H1 (cell line): ENCODE measurements around the gene KCNN4. TPM values are rescaled to one million over a fixed set of nuclear protein-coding genes. Genes with fewer than 3 reads are reported as not detected.

Source experiments
- CTCF ChIA-PET: fragments of 300-600 bp; sonication (Branson Sonifier 250); formaldehyde crosslinking; loops from one replicate; lab custom pipeline; 2021; ENCODE audit not compliant: partially characterized antibody; lab: Charles Lee
- POLR2A ChIA-PET: fragments of 300-600 bp; sonication (Branson Sonifier 250); formaldehyde crosslinking; loops from one replicate; lab custom pipeline; 2021; ENCODE audit warnings: inconsistent platforms; ENCODE audit not compliant: partially characterized antibody; lab: Charles Lee
- DNase-seq, 2 experiments: peaks; one replicate each; pipeline versions ENCODE4 v3.0.0 to v3.0.0-alpha.2; 2010 to 2022; ENCODE audit warnings: low spot score in 2 of 2, low read depth in 1 of 2, mixed read lengths in 1 of 2
- FAIRE-seq: peaks from 2 replicates; lab custom pipeline; 2011; peaks lifted over from hg19 to GRCh38; lab: Jason Lieb, UNC
- H2AFZ ChIP-seq: 2 replicates; pipeline ENCODE4 v1.8.1; 2012; ENCODE audit warnings: low read length, inconsistent platforms
- H2AK5ac ChIP-seq: 2 replicates; pipeline ENCODE4 v1.6.1; 2013; ENCODE audit warnings: low read depth, low read length
- H2BK120ac ChIP-seq: replicated peaks from 2 replicates; pipeline ENCODE3; 2013; ENCODE audit warnings: low read depth, low read length, inconsistent platforms
- H2BK12ac ChIP-seq: 2 replicates; pipeline ENCODE4 v1.6.1; 2013; ENCODE audit warnings: low read depth, low read length
- H2BK15ac ChIP-seq: 2 replicates; pipeline ENCODE4 v1.6.1; 2013; ENCODE audit warnings: low read length
- H2BK20ac ChIP-seq: 2 replicates; pipeline ENCODE4 v1.6.1; 2013; ENCODE audit warnings: low read length
- H2BK5ac ChIP-seq: 2 replicates; pipeline ENCODE4 v1.6.1; 2013; ENCODE audit warnings: low read depth, low read length
- H3K14ac ChIP-seq: 2 replicates; pipeline ENCODE4 v1.6.1; 2013; ENCODE audit warnings: inconsistent platforms; ENCODE audit not compliant: insufficient read length
- H3K18ac ChIP-seq: 2 replicates; pipeline ENCODE4 v1.6.1; 2013; ENCODE audit warnings: low read length; ENCODE audit errors: extremely low read depth
- H3K23ac ChIP-seq: 2 replicates; pipeline ENCODE4 v1.6.1; 2013; ENCODE audit warnings: inconsistent platforms; ENCODE audit not compliant: insufficient read length
- H3K23me2 ChIP-seq: 2 replicates; pipeline ENCODE4 v1.6.1; 2013; ENCODE audit warnings: low read depth, low read length
- H3K27ac ChIP-seq: 2 replicates; pipeline ENCODE4 v1.6.1; 2011; ENCODE audit warnings: low read depth, low read length, inconsistent platforms
- H3K27me3 ChIP-seq, 4 experiments: replicated peaks in 1 of 4; 1 replicate in 1 of 4; 2 replicates in 3 of 4; pipeline versions ENCODE4 v1.6.1 to v1.8.1; 2011 to 2013; ENCODE audit warnings: low read length in 3 of 4, mild to moderate bottlenecking in 3 of 4, inconsistent platforms in 2 of 4, mixed read lengths in 2 of 4, moderate library complexity in 1 of 4; ENCODE audit not compliant: control insufficient read depth in 3 of 4, insufficient read depth in 3 of 4; ENCODE audit errors: extremely low read depth in 1 of 4
- H3K36me3 ChIP-seq, 4 experiments: 2 replicates each; pipeline versions ENCODE4 v1.6.1 to v1.8.1; 2011 to 2013; ENCODE audit warnings: mild to moderate bottlenecking in 4 of 4, low read length in 3 of 4, moderate library complexity in 2 of 4, control low read depth in 1 of 4, inconsistent platforms in 1 of 4; ENCODE audit not compliant: insufficient read depth in 4 of 4, control insufficient read depth in 2 of 4
- H3K4ac ChIP-seq: replicated peaks from 2 replicates; pipeline ENCODE3; 2013; ENCODE audit warnings: low read length, low read depth, mixed read lengths, inconsistent platforms; ENCODE audit not compliant: insufficient read length
- H3K4me1 ChIP-seq, 4 experiments: replicated peaks in 1 of 4; 1 replicate in 1 of 4; 2 replicates in 3 of 4; pipeline versions ENCODE4 v1.6.1 to v1.8.1; 2011 to 2013; ENCODE audit warnings: low read length in 3 of 4, inconsistent platforms in 2 of 4, mixed read lengths in 1 of 4; ENCODE audit not compliant: insufficient read depth in 4 of 4, control insufficient read depth in 3 of 4
- H3K4me2 ChIP-seq, 2 experiments: 2 replicates each; pipeline versions ENCODE4 v1.6.1 to v1.8.1; 2011 to 2013; ENCODE audit warnings: low read depth in 2 of 2, low read length in 2 of 2, control low read depth in 1 of 2, inconsistent platforms in 1 of 2, mild to moderate bottlenecking in 1 of 2; ENCODE audit not compliant: insufficient read depth in 1 of 2
- H3K4me3 ChIP-seq, 4 experiments: fragments of 200-600, 300-600 bp in 1 of 4; sonication (generic), shearing (Covaris generic), sonication (Bioruptor Twin) in 1 of 4; 2 replicates each; pipeline versions ENCODE4 v1.5.1 to v1.8.1; 2011 to 2016; ENCODE audit warnings: low read length in 4 of 4, low read depth in 3 of 4, control low read depth in 2 of 4, inconsistent platforms in 2 of 4, mild to moderate bottlenecking in 2 of 4, mixed read lengths in 1 of 4, moderate library complexity in 1 of 4; ENCODE audit not compliant: insufficient read depth in 2 of 4; ENCODE audit errors: extremely low read depth in 1 of 4
- H3K56ac ChIP-seq: replicated peaks from 2 replicates; pipeline ENCODE3; 2013; ENCODE audit warnings: low read depth, mild to moderate bottlenecking, mixed read lengths, low read length, inconsistent platforms; ENCODE audit not compliant: insufficient read length
- H3K79me1 ChIP-seq: 2 replicates; pipeline ENCODE4 v1.6.1; 2013; ENCODE audit warnings: low read depth, low read length, control low read depth
- H3K79me2 ChIP-seq, 2 experiments: 2 replicates each; pipeline versions ENCODE4 v1.6.1 to v1.8.1; 2012 to 2013; ENCODE audit warnings: low read length in 2 of 2, mild to moderate bottlenecking in 2 of 2, inconsistent platforms in 1 of 2; ENCODE audit not compliant: insufficient read depth in 2 of 2, control insufficient read depth in 1 of 2
- H3K9ac ChIP-seq, 4 experiments: replicated peaks in 1 of 4; 1 replicate in 1 of 4; 2 replicates in 3 of 4; pipeline versions ENCODE4 v1.6.1 to v1.8.1; 2011 to 2013; ENCODE audit warnings: low read depth in 3 of 4, low read length in 3 of 4, control low read depth in 2 of 4, mild to moderate bottlenecking in 2 of 4, moderate library complexity in 2 of 4, inconsistent platforms in 1 of 4; ENCODE audit errors: extremely low read depth in 1 of 4
- H3K9me3 ChIP-seq, 2 experiments: 2 replicates each; pipeline versions ENCODE4 v1.6.1 to v1.8.1; 2012 to 2013; ENCODE audit warnings: mild to moderate bottlenecking in 2 of 2, moderate library complexity in 2 of 2, control low read depth in 1 of 2, inconsistent platforms in 1 of 2, low read depth in 1 of 2, low read length in 1 of 2, mixed read lengths in 1 of 2; ENCODE audit not compliant: insufficient read depth in 2 of 2
- H4K20me1 ChIP-seq, 2 experiments: replicated peaks in 1 of 2; 2 replicates each; pipeline versions ENCODE3 to v1.8.1; 2011 to 2013; ENCODE audit warnings: inconsistent platforms in 2 of 2, low read length in 2 of 2, mild to moderate bottlenecking in 1 of 2; ENCODE audit not compliant: insufficient read depth in 2 of 2, control insufficient read depth in 1 of 2
- H4K5ac ChIP-seq: 2 replicates; pipeline ENCODE4 v1.6.1; 2013; ENCODE audit warnings: low read length, low read depth, mixed read lengths, inconsistent platforms; ENCODE audit not compliant: insufficient read length
- H4K8ac ChIP-seq: 2 replicates; pipeline ENCODE4 v1.8.0; 2013; ENCODE audit warnings: mild to moderate bottlenecking, moderate library complexity, low read length, inconsistent platforms; ENCODE audit not compliant: insufficient read depth; ENCODE audit errors: extremely low read depth
- H4K91ac ChIP-seq: replicated peaks from 2 replicates; pipeline ENCODE3; 2013; ENCODE audit warnings: low read length, mixed read lengths, inconsistent platforms; ENCODE audit not compliant: insufficient read length
- GABPA ChIP-seq: IDR thresholded peaks from 2 replicates; pipeline ENCODE4 v1.6.1; 2011; ENCODE audit warnings: mild to moderate bottlenecking, low read length, moderate library complexity, borderline replicate concordance; ENCODE audit not compliant: insufficient read depth
- HDAC2 ChIP-seq, 2 experiments: fragments of 300-600 bp in 1 of 2; sonication (generic) in 1 of 2; IDR thresholded peaks; 2 replicates each; pipeline ENCODE4 v1.6.1; 2011 to 2012; ENCODE audit warnings: low read depth in 2 of 2, low read length in 2 of 2, mild to moderate bottlenecking in 2 of 2, moderate library complexity in 2 of 2, borderline replicate concordance in 1 of 2, inconsistent platforms in 1 of 2
- JUN ChIP-seq: IDR thresholded peaks from 2 replicates; pipeline ENCODE4 v1.6.1; 2011; ENCODE audit warnings: low read depth, mild to moderate bottlenecking, improper control_type of control experiment, low read length
- KDM5A ChIP-seq: fragments of 200-600 bp; IDR thresholded peaks from 2 replicates; pipeline ENCODE4 v1.7.1; 2012; ENCODE audit warnings: mild to moderate bottlenecking, low read length, inconsistent platforms, mixed read lengths
- NRF1 ChIP-seq: IDR thresholded peaks from 2 replicates; pipeline ENCODE4 v1.6.1; 2011; ENCODE audit warnings: mild to moderate bottlenecking, low read depth, low read length, improper control_type of control experiment
- RNF2 ChIP-seq: fragments of 200-900, 300-1000 bp; sonication (generic); IDR thresholded peaks from 2 replicates; pipeline ENCODE4 v1.7.1; 2016; ENCODE audit warnings: borderline replicate concordance, low read depth, mild to moderate bottlenecking, antibody characterized with exemption, low read length; ENCODE audit not compliant: poor library complexity, severe bottlenecking; ENCODE audit errors: missing control alignments
- SAP30 ChIP-seq: fragments of 300-600 bp; sonication (generic); IDR thresholded peaks from 2 replicates; pipeline ENCODE4 v1.7.1; 2012; ENCODE audit warnings: low read length, moderate library complexity, mild to moderate bottlenecking, inconsistent platforms; ENCODE audit not compliant: insufficient read depth, insufficient replicate concordance
- SIN3A ChIP-seq, 2 experiments: IDR thresholded peaks in 1 of 2; conservative IDR thresholded peaks in 1 of 2; 2 replicates each; pipeline ENCODE4 v1.6.1; 2011 to 2012; ENCODE audit warnings: low read length in 2 of 2, improper control_type of control experiment in 1 of 2, low read depth in 1 of 2, mild to moderate bottlenecking in 1 of 2
- TAF7 ChIP-seq: optimal IDR thresholded peaks from 2 replicates; pipeline ENCODE3; 2011; ENCODE audit warnings: low read depth, mild to moderate bottlenecking, inconsistent platforms, low read length, moderate library complexity, borderline replicate concordance
- YY1 ChIP-seq: IDR thresholded peaks from 2 replicates; pipeline ENCODE4 v1.6.1; 2011; ENCODE audit warnings: low read depth, mild to moderate bottlenecking, low read length
- WGBS, 2 experiments: shearing (Covaris generic) in 1 of 2; methylation state at CpG; one replicate each; pipeline versions ENCODE4 v1.1.6 to v1.1.7; 2013 to 2015; ENCODE audit warnings: low lambda C conversion rate in 2 of 2, mixed read lengths in 2 of 2, inconsistent platforms in 1 of 2, low coverage in 1 of 2, missing lambda C conversion rate in 1 of 2; ENCODE audit not compliant: insufficient replicate concordance in 2 of 2, insufficient coverage in 1 of 2, insufficient read length in 1 of 2; ENCODE audit errors: extremely low coverage in 1 of 2, missing lambda C conversion rate in 1 of 2; 5-methylcytosine and 5-hydroxymethylcytosine counted together
- polyA plus RNA-seq, 7 experiments: library from polyadenylated mRNA; depleted of rRNA in 3 of 7; stranded (reverse) in 5 of 7; unstranded in 2 of 7; fragments of >200 nt in 5 of 7; fragments of 200-250 nt in 2 of 7; gene quantifications; 1 replicate in 5 of 7; 2 replicates in 1 of 7; 4 replicates in 1 of 7; pipeline versions ENCODE4 v1.2.1 to v1.2.3, GENCODE V29; 2011 to 2013; ENCODE audit warnings: missing spikeins in 2 of 7, mixed read lengths in 2 of 7
- total RNA-seq: library from RNA; stranded (reverse); fragmentation: NEBNext Ultra II Directional; extraction: Animal tissue kit (Norgen Biotek cat#: 25700); gene quantifications from 2 replicates; pipeline ENCODE4 v1.2.1, GENCODE V29; 2021

Gene KCNN4
- total and polyA plus RNA-seq, 2 of the 8 experiments (the other 6 are each of a cell fraction or from before 2014, with no cell fraction given) = 0.78 to 1.5 TPM

DNA sequence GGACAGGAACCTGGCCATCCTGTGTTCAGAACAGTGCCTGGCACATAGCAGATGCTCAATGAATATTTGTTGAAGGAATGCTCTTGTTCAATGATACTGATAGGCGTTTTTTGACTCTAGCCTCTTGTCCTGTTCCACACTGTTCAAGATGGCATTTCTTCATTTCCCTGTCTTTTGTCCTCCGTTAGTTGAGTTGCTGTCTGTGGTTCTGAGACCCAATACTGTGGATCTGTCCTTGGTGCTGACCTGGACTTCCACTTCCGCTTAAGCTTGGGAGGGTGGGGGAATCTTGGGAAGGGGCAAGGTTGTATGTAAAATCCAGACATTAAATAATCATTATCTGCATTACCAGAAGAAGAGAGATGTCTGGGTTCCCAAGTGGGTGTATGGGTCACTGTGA lies 8.3 kb upstream of the KCNN4 start:
- Histone ChIP-seq H2BK12ac (no peak overlapping the region), H3K4me1 (no peaks in the 10 kb centered on the region), H3K4ac (no peak overlapping the region), H3K9ac (no peak overlapping the region), H3K36me3 (no peaks in the 10 kb centered on the region), H3K79me2 (no peaks in the 10 kb centered on the region), H3K4me2 (no peak overlapping the region), H4K20me1 (no peaks in the 10 kb centered on the region), H4K91ac (no peak overlapping the region), H3K56ac (no peak overlapping the region), H3K4me3 (no peak overlapping the region), H4K5ac (no peak overlapping the region), H2BK120ac (no peak overlapping the region), H2BK15ac (no peak overlapping the region), H2AFZ (no peak overlapping the region), H3K18ac (no peak overlapping the region), H3K23me2 (no peaks in the 10 kb centered on the region), H4K8ac (no peak overlapping the region), H3K23ac (no peak overlapping the region), H3K27me3 (no peaks in the 10 kb centered on the region; a peak in 1 of 7 replicates), H3K27ac (no peak overlapping the region), H2AK5ac (no peak overlapping the region), H2BK20ac (no peak overlapping the region), H3K9me3 (no peaks in the 10 kb centered on the region), H3K79me1 (no peaks in the 10 kb centered on the region), H2BK5ac (no peak overlapping the region), H3K14ac (no peak overlapping the region)
- 30% methylated on average over 3 of the region's 3 CpGs; no CpG with 5 or more reads in 1 of the 2 experiments for WGBS, 2 experiments
- FAIRE-seq = peak; percentile 80
- no peak for DNase-seq
- POLR2A ChIA-PET = no interaction called here
- peak; percentile 84 for TF ChIP-seq YY1
- no peak for TF ChIP-seq KDM5A
- TF ChIP-seq HDAC2 (IDR thresholded peaks at IDR 0.05; ENCODE audit: borderline replicate concordance in 1 of 2, low read depth in 2 of 2, low read length in 2 of 2) = peak; percentile 74 to 84; a peak in 1 of 4 replicates
- no peak for TF ChIP-seq NRF1
- no peak for TF ChIP-seq GABPA
- no peak for TF ChIP-seq JUN
- no peak for TF ChIP-seq RNF2
- peak; percentile 75 for TF ChIP-seq SAP30
- peak; percentile 98 to 99 for TF ChIP-seq SIN3A (conservative IDR thresholded peaks at IDR 0.05 in 1 of 2, IDR thresholded peaks at IDR 0.05 in 1 of 2; ENCODE audit: low read depth in 1 of 2, low read length in 2 of 2)
- TF ChIP-seq TAF7 = peak; percentile 91
- CTCF ChIA-PET = interaction anchor here (1.2 to 37.0 kb wide), 2 partner anchors 15 to 33 kb away, joined by 3 to 703 read pairs; partner anchors contain the start of gene SMG9
